Measurements from ENCODE around the gene EIF3J. TPM values are rescaled to one million over a fixed set of nuclear protein-coding genes. Genes with fewer than 3 reads are reported as not detected.

The EIF3J gene
- total and polyA plus RNA-seq, 7 donors, result 39.6 to 92.0 (median 50.4) TPM

DNA sequence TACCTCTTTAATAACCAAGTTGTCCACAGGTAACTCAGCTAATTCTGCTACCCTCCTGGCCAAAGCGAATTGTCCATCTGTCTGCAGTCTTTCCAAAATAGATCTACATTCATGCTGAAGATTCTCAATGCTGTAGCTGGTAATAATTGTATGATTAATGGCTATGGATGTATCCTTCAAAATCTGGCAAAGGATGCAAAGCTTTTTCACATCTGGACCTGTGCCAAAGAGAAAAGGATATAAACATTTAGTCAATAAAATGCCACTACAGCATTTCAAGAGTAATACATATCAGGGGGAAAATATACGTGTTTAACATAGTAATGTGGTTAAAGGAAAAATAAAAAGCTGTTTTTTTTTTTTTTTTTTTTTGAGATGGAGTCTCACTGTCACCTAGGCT lies 48.7 kb downstream of the EIF3J start:
- no peaks in the 10 kb centered on the region for H3K27me3 ChIP-seq
- no peaks in the 10 kb centered on the region for H3K4me1 ChIP-seq
- DNase-seq, result no peak
- H3K4me3 ChIP-seq, result no peak overlapping the region
- TF ChIP-seq EP300 (IDR thresholded peaks at IDR 0.05) (no peak), POLR2AphosphoS5 (IDR thresholded peaks at IDR 0.05) (no peak), POLR2A (IDR thresholded peaks at IDR 0.05) (no peak), CTCF (IDR thresholded peaks at IDR 0.05) (no peak)
- intact Hi-C loops (cut with DNase I), result no loop called here
- 90 to 92% methylated on average over 2 of the region's 2 CpGs for WGBS, 2 donors
- no peaks in the 10 kb centered on the region for H3K9me3 ChIP-seq
- peaks cover 0 to 94% (median 29%) of the 10 kb centered on the region in 4 donors for H3K36me3 ChIP-seq
- H3K27ac ChIP-seq, result no peak overlapping the region

- intact Hi-C loops (cut with DNase I), result no loop called here
- DNase-seq, result no peak
- peaks cover 0 to 96% (median 43%) of the 10 kb centered on the region in 4 donors for H3K36me3 ChIP-seq
- WGBS, 2 donors, result 16 to 69% methylated on average over 5 of the region's 5 CpGs
- H3K4me3 ChIP-seq, result no peak overlapping the region
- H3K27me3 ChIP-seq, result no peaks in the 10 kb centered on the region
- H3K27ac ChIP-seq, result no peak overlapping the region
- H3K4me1 ChIP-seq, result no peaks in the 10 kb centered on the region
- no peaks in the 10 kb centered on the region for H3K9me3 ChIP-seq
- TF ChIP-seq EP300 (IDR thresholded peaks at IDR 0.05) (no peak), POLR2A (IDR thresholded peaks at IDR 0.05) (no peak), CTCF (IDR thresholded peaks at IDR 0.05) (no peak), POLR2AphosphoS5 (IDR thresholded peaks at IDR 0.05) (no peak)
Measured at GRCh38 chr15:44588541-44588940, 51.6 kb downstream of the EIF3J start.

- Histone ChIP-seq H3K27me3 (no peaks in the 10 kb centered on the region), H3K36me3 (peaks cover 13 to 97% (median 47%) of the 10 kb centered on the region in 4 donors), H3K9me3 (no peaks in the 10 kb centered on the region), H3K4me1 (no peaks in the 10 kb centered on the region), H3K4me3 (no peak overlapping the region), H3K27ac (no peak overlapping the region)
- 96 to 98% methylated on average over 1 of the region's 1 CpG for WGBS, 2 donors
- no peak for TF ChIP-seq POLR2AphosphoS5 (IDR thresholded peaks at IDR 0.05)
- no peak for TF ChIP-seq CTCF (IDR thresholded peaks at IDR 0.05)
- TF ChIP-seq EP300 (IDR thresholded peaks at IDR 0.05), result no peak
- no peak for DNase-seq
- intact Hi-C loops (cut with DNase I), result no loop called here
Measured at GRCh38 chr15:44591326-44591725, 54.4 kb downstream of the EIF3J start.

DNA sequence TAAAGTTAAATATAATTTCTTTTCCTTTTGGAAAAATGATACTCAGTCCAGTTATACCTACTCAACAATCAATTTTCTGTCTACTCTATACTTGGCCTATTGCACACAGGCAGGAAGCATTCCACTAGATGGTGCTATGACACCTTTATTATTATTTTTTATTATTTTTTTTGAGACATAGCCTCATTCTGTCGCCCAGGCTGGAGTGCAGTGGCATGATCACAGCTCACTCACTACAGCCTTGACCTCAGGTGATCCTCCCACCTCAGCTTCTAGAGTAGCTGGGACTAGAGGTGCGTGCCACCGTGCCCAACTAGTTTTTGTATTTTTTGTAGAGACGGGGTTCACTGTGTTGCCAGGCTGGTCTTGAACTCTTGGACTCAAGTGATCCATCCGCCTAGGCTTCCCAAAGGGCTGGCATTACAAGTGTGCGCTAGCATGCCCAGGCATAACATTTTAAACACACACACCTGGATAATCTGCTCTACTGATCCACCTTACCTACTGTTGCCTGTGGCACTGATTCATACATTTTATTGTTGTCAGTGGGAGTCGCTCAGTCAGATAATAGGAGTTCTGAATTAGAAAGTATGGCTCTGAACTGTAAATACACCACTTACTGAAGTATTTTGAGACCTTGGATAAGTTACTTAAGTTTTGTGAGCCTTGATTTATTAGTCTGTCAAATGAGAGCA lies 56.2 kb downstream of the EIF3J start:
- H3K9me3 ChIP-seq, result no peaks in the 10 kb centered on the region
- 88 to 92% methylated on average over 7 of the region's 7 CpGs for WGBS, 2 donors
- H3K27me3 ChIP-seq, result no peaks in the 10 kb centered on the region
- intact Hi-C loops (cut with DNase I), result no loop called here
- DNase-seq, result no peak
- H3K4me1 ChIP-seq, result no peaks in the 10 kb centered on the region
- TF ChIP-seq POLR2A (IDR thresholded peaks at IDR 0.05) (no peak), CTCF (IDR thresholded peaks at IDR 0.05) (peak in 1 of 4 experiments; percentile 16)
- H3K4me3 ChIP-seq, result no peak overlapping the region
- peaks cover 13 to 100% (median 50%) of the 10 kb centered on the region in 4 donors for H3K36me3 ChIP-seq
- H3K27ac ChIP-seq, result no peak overlapping the region

DNA sequence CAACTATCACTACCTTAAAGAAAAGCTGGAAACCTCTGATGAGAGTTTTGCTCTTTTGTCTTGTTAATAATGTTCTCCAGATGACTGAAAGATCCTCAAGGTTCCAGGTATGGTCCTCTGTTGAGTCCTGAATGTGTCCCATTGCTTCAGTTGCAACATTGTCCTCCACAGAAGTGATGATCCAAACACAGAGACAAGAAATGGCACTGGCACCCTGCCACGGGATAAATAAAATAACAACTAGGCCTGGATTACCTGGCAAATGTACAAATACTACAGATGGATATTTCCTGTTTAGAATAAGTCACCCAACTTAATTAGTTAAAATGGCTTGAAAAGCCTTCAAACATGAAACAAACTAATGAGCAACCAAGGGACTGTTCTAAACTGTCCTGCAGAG lies 58.3 kb downstream of the EIF3J start:
- Histone ChIP-seq H3K36me3 (peaks cover 13 to 99% (median 43%) of the 10 kb centered on the region in 4 donors), H3K27me3 (no peaks in the 10 kb centered on the region), H3K9me3 (no peaks in the 10 kb centered on the region), H3K27ac (no peak overlapping the region), H3K4me1 (no peaks in the 10 kb centered on the region), H3K4me3 (no peak overlapping the region)
- no peak for TF ChIP-seq CTCF (IDR thresholded peaks at IDR 0.05)
- no peak for TF ChIP-seq POLR2A (IDR thresholded peaks at IDR 0.05)
- TF ChIP-seq EP300 (IDR thresholded peaks at IDR 0.05), result no peak
- TF ChIP-seq POLR2AphosphoS5 (IDR thresholded peaks at IDR 0.05), result no peak
- intact Hi-C loops (cut with DNase I), result no loop called here
- 63 to 77% methylated on average over 1 of the region's 1 CpG for WGBS, 2 donors
- no peak for DNase-seq
